Activated naive CD4-positive, alpha-beta T cell treated with anti-CD3 and anti-CD28 coated beads, Interleukin-2, amount 50 U/mL, for 16 hours (primary cell): ENCODE measurements around the gene TARP.
"Not testable (repeated sequence)": the region's sequence is repeated elsewhere in the genome, so short reads cannot be mapped to it uniquely, and the experiment has no call there.

Source experiments
- DNase-seq: peaks from one replicate; pipeline ENCODE4 v3.0.0-alpha.2; 2020

TARP gene

DNA sequence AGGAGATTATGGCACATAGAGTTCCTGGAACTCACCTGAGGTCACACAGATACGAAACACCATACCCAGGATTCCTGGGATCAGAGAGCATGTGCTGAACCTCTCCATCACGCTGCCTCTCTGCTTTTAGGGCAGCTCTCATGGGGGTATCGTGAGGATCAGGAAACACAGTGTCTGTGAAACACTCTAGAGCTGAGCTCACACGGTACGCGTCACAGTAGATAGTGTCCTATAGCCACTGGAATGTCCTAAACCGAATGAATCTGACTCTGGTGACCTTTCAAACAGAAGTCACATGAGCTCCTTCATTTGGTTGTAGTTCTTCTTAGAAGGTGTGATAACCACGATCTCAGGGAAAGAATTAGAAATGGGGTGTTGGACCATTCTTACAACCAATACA is 14.3 kb downstream of the TARP start:
- DNase-seq, result not testable (repeated sequence)

DNA sequence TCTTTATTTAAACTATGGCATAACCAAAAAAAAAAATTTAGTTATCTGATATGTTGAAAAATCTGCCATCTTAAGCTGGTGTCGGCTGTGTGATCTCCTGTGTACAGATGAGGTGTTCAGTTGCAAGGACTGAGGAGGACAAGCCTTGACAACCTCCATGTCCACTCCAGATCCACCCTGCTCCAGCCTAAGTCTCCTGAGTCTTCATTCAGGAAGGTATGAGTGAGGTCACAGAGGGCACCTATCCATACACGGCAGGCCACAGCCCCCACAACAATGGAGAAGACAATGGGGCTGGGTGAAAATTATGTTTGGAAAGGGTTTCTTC is 16.1 kb downstream of the TARP start:
- no peak for DNase-seq

DNA sequence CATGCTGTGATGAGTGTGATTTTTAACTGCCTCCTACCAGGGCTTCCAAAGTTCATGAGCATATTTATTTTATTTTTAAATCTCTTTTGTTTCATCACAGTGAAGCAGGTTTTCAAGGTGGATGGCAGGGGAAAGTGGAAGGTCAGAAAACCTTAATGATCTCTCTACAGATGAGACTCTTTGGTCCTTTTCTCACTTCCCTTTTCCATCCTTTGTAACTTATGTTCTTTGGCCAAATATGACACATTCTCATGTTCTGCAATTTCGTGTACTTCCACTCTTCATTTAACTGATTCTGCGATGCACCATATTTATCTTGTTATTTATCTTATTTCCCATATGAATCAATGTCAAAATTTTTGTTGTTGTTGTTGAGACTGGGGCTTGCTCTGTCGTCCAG is 23.6 kb downstream of the TARP start:
- DNase-seq, result not testable (repeated sequence)

DNA sequence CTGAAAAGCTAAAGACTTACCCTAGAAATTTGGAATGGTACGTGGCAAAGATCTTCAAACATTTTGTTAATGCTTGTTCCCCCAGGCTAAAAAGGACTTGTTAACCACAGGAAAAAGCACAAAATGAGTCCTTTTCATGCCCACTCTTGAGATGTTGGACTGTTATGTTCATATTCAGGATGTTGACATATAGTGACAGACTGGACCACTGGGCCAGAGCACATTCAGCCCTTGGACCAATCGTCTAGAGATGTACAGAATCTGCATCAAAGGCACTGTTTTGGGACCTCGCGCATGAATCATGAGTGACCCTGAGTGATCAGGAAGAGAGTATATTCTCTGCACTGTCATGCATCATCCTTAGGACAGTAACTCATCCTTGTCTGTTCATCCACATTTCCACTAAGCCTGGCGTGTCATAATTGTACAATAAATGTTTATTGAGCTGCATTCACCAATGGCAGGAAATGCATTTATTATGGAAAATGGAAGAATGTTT is 25.3 kb downstream of the TARP start:
- DNase-seq, result no peak

DNA sequence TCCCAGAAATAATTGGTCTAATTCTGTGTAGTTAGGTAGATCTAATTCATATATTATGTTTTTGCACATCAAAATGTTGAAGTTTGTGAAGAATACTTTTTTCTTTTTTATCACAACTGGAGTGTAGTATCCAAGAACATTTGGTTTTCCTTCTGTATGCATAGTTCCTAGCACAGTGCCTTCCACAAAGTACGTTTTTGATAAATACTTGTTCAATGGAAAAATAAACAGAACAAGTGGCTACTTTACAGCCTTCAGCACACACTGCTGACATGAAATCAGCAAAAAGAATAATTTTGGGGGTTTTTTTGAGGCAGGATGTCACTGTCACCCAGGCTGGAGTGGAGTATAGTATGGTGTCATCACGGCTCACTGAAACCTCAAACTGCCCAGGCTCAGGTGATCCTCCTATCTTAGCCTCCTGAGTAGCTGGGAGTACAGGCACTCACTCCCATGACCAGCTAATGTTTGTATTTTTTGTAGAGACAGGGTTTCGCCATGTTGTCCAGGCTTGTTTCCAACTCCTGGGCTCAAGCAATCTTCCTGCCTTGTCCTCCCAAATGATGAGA is 27.9 kb downstream of the TARP start:
- DNase-seq, result no peak

DNA sequence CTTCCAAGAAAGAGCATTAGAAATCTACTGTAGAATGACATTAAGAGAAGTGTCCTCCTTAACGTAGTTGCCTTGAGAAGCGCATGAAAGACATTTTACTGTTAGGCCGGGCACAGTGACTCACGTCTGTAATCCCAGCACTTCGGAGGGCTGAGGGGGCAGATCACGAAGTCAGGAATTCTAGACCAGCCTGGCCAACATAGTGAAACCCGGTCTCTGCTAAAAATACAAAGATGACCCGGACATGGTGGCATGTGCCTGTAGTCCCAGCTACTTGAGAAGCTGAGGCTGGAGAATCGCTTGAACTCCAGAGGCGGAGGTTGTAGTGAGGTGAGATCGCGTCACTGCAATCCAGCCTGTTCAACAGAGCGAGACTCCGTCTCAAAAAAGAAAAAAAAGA is 28.9 kb downstream of the TARP start:
- no peak for DNase-seq

DNA sequence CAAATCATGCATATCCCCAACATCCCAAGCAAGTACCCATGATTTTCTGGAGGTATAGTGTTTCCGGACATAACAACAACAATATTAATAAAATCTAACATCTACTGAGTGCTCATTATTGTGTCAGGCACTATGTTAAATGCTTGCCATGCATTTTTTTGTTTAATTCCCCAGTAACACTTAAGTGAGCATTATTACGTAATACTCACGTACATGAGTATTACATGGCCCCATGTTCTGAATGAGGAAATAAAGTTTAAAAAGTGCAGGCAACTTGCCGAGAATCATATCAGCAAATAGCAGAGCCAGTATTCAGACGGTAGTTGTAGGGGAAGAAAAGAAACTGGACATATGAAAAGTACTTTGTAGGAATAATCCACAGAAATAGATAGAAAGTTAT is 30.1 kb downstream of the TARP start:
- not testable (repeated sequence) for DNase-seq

DNA sequence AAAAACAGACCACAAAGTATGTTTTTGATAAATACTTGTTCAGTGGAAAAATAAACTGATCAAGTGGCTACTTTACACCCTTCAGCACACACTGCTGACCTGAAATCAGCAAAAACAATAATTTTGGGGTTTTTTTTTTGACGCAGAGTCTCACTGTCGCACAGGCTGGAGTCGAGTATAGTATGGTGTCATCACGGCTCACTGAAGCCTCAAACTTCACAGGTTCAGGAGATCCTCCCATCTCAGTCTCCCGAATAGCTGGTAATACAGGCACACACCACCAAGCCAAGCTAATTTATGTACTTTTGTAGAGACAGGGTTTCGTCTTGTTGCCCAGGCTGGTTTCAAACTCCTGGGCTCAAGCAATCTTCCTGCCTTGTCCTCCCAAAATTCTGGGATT is 30.6 kb downstream of the TARP start:
- DNase-seq, result no peak

DNA sequence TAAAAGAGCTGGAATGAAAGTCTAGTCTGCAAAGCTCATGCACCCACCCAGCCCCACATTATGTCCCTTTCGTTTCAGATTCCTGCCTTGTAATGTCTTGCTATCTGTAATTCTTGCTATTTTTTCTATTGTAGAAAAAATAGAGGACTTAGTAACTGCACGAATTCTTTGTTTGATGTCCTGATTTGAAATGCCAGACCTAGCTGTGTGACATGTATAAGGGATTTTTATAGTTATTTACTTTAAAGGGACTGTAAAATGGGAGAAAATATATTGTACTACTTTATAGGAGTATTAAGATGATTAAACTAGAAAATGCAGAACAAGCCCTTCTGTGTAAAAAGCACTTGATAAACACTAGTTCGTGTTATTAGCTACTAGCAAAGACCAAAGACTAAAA is 32.4 kb downstream of the TARP start:
- DNase-seq, result no peak

DNA sequence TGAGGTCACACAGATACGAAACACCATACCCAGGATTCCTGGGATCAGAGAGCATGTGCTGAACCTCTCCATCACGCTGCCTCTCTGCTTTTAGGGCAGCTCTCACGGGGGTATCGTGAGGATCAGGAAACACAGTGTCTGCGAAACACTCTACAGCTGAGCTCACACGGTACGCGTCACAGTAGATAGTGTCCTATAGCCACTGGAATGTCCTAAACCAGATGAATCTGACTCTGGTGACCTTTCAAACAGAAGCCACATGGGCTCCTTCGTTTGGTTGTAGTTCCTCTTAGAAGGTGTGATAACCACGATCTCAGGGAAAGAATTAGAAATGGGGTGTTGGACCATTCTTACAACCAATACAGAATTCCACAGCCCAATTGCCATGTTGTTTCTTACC is 34.3 kb downstream of the TARP start:
- DNase-seq, result not testable (repeated sequence)

DNA sequence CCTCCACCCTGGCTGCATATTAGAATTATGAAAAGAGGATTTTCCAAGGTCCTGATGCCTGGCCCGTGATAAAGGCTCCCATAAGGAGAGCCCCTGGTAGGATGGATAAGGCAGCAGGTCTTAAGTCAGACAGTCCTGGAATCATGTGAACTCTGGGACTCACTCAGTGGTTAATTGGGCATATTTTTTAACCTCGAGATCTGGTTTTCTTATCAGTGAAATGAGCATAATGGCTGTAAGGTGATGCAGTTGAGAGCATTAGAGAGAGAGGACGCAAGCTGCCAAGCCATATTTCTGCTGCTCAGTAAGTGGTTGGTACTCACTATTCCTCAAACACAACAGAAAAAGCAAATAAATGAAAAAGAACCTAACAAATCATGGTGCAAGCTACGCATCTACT is 37.8 kb downstream of the TARP start:
- no peak for DNase-seq

DNA sequence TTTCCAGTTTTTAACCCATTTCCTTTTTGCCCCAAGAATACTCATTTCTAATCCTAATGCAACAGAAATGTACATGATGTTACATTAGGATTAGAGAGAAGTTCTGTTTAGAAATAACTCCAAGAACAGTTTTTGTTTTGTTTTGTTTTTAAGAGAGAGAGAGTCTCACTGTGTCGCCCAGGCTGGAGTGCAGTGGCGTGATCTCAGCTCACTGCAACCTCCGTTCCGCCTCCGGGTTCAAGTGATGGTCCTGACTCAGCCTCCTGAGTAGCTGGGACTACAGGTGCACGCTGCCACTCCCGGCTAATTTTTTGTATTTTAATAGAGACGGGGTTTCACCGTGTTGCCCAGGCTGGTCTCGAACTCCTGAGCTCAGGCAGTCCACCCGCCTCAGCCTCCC is 38.7 kb downstream of the TARP start:
- DNase-seq, result not testable (repeated sequence)

DNA sequence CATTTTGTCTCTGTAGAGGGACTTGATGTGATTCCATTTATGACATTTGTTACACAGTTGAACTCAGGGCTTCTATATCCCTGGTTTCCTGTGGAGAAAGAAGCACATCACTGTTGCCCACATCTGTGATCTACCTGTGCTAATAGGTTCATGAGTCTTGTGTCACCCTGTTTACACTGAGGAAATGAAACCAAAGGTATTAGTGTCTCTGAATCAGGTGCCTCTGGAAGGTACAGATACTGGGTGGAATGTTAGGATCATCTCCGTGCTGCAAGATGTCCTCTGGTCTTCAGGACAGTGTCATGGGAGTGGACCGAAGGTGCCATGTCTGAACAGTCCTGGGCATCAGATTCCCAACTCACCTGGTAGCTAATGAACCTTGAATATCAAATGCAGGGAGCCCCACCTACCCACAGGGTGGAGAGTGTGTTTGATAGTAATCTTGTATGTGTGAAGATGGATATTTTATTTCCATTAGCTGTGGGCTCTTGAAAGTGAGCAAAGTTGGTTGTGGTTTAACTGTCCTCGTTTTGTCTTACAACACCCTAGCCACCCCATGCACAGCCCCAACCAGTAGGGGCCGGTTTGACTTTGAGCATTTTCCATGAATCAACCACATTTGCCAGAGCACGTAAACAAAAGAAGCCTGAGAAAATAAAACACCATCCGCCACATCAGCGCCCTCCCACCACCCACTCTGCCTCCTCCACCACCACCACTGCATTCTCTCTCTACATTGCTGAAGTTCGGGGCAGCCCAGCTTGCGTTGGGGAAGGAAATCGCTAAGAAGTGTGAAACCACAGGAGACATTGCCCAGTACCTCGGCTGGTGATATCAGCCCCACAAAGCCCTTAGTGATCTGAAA is 40.7 kb downstream of the TARP start:
- DNase-seq, result peak; percentile 45

DNA sequence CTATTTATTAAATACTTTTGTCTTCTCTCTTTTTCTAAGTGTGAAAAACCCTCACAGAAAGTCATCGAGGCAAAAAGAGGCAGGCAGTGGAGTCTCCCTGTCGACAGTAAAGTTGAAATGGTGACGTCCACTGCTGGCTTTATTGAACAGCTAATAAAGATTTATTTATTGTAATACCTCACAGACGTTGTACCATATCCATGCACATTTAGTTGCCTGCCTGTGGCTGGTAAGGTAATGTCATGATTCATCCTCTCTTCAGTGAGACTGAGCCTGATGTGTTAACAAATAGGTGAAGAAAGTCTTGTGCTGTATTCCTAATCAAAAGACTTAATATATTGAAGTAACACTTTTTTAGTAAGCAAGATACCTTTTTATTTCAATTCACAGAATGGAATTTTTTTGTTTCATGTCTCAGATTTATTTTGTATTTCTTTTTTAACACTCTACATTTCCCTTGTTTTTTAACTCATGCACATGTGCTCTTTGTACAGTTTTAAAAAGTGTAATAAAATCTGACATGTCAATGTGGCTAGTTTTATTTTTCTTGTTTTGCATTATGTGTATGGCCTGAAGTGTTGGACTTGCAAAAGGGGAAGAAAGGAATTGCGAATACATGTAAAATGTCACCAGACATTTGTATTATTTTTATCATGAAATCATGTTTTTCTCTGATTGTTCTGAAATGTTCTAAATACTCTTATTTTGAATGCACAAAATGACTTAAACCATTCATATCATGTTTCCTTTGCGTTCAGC is 43.4 kb downstream of the TARP start:
- no peak for DNase-seq

DNA sequence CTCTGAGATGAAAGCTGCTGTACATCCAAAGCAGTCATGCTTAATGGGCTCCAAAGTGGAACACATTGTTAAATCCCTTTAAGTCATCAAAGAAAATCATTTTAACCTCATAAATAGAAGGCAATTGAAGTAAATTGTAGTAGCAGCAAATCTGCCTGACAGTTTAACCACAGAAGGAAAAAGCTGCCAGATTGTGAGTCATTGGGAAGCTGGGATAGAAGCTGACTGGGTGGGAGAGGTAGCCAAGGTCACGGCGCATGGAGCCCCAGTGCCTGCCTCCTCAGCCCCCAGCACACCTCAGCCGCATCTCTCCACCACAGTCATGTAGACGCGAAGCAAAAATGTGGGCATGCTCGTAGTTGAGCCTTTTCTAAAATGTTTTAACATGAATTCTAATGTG is 44.0 kb downstream of the TARP start:
- DNase-seq, result no peak

DNA sequence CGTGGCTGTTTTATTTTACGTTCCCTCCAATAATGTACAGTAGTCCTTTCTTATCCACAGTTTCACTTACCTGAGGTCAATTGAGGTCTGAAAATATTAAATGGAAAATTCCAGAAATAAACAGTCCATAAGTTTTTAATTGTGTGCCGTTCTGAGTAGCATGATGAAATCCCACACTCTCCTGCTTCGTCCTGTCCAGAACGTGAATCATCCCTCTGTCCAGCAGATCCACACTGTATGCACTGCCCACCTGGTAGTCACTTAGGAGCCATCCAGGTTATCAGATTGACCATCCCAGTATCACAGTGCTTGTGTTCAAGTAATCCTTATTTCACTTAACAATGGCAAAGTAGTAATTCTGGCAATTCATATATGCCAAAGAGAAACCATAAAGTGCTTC is 49.0 kb downstream of the TARP start:
- DNase-seq, result no peak

DNA sequence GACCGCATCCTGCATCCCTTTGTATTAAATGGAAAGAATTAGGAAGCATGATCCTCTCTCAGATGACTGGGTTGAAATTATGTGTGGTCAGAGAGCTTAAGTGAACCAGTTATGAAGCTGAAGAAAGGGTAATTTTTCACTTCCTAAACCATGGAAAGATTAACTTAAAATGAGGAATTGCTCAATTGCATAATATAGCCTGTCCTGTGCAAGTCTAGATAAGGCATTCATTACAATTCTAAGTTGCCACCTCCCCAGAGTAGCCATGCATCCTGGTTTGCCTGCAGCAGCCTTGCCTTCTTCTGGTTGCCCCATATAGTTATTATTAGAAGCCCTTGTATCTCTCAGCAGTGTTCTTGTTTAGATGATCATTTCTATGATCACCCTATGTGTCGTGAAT is 50.1 kb downstream of the TARP start:
- DNase-seq, result no peak

DNA sequence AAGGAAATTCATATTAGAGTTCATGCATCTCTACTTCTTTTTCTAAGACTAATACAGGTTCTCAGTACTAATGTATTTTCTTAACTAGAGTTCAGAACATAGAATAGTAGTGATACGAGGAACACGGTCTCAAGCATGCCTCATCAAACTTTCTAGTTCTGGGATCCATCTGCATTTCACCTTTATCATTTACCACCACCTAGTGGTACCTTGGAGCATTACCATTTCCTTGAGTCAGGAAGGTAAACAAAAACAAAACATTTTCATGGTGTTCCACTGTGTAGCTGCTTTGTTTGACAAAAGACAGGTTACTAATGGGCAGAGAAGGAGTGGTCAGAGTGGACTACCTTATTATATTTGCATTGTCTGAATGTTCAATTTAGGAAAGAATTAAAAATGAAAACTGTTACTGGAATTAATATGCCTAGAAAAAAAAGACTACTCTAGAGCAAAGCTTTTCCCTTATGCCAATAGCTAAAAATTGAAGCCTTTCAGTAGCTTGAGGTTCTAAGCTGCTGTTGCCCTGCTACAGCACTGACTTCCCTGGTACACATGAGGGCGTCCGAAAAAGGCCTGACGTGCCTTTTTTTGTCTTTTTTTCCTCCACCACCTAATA is 50.8 kb downstream of the TARP start:
- DNase-seq, result no peak

DNA sequence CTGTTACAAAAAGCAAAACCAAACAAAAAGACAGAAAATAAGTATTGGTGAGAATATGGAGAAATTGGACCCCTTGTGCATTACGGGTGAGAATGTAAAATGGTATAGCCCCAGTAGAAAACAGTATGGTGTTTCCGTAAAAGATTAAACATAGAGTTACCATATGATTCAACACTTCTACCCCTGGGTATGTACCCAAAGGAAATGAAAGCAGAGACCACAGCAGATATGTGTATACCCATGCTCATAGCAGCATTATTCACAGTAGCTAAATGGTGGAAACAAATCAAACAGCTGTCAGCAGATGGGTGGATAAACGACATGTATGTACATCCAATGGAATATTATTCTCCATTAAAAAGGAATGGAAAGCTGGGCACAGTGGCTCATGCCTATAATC is 53.0 kb downstream of the TARP start:
- DNase-seq, result no peak

DNA sequence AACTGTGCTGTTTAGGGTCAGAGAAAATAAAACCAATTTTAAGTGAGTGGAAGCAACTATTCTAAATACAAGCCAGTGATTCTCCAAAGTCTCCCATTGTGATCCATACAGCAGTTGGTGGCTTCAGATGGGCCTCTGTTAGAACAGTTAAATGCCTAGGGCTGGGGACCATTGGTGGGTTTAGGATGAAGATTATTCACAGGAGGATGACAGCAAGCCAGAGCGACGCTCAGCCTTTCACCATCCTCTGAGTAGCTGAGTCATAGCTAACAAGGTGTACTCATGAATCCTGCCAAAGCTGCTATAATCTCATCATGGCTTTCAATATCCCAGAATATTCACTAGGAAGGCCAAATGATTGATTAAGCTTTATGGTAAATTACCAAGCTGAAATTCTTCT is 55.8 kb downstream of the TARP start:
- no peak for DNase-seq

DNA sequence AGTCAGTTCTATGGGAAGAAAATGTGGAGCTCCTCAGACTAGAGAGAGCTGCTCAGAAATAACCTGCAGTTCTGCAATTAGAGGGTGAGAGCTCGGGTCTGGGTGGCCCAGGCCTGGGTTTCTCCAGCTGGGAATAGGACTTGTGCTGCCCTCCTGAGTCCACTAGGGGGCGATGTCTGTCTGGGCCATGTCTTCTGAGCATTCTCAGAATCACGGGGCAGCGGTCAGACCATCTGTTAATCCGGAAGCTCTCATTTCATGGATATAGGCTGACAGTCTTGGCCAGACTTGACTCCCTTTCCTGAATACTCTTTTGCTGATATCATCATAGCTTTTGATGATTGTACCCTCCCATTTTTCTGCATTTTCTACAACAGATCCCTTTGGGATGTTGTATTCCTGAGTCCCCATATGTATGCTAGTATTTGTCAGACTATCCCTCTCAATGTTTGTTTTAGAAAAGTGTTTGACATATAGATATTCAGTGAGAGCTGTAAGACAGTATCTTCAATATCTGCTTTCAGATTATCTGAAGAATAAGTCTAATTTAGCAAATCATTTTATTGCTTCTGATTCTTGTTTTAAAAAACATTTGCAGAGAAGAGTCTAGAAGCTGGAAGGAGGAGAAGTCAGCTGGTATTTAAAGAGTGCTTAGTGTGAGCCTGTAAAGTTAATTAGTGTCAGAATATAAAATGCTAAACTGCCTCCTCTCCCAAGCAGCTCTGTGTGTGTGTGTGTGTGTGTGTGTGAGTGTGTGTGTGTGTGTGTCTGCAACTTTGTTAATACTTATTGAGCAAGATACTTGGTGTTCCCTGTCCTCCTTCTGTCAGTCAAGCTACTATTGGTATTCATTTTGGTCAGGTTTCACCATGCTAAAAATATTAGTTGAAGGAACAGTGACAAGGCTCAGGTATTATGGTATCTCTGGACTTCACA is 57.4 kb downstream of the TARP start:
- peak; percentile 63 for DNase-seq

DNA sequence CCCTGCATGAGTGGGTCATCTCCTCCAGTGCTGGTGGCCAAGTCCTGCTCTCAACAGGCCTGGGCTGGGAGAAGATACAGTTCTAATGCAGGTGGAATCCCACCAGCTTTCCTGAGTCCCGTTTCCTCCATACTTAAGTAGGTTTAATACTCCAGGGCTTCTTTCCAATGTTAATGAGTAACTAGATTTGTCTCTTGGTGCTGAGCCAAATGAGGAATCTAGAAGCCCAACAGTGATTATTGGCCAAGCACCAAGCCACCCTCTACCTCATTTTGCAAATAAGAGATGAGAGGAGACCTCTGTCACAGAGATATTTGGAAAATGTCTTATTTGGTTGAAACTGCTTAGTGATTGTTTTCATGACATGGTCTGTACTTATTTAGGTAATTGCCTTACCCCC is 58.3 kb downstream of the TARP start:
- DNase-seq, result no peak
